Measurements from ENCODE around the gene CTTNBP2.

DNA sequence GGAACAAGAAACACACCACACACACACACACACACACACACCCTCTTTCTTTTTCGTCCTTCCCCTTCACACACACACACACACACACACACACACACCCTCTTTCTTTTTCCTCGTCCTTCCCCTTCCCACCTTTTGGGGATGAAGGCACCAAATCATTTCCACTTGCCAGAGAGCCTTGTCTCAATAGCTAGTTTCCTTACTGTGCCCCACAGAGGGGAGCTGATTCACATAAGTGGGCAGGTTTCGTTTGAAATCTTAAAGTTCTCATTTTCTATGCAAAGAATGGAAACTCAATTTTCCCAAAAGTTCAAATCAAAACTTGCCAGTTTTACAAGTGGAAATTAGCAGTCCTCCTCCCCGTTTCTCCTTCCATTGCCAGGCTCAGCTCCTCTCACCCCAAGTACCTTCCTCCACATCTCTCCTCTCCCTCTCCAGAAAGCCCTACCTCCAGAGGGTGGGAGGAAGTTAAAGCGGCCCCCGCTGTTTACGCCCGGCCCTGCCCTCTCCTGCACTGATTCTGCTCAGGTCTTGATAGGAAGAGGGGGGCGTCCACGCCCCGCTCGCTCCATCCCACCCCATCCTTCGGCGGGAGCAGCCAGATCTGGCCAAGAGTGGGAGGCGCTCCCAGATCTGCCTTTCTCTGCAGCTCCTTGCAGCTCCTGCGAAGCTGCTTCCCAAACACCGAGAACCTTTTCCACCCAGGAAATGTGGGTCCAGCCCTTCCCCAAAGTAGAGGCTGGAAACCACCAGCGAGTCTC lies 1.3 kb downstream of the CTTNBP2 start:
- TF ChIP-seq POLR2AphosphoS5 (IDR thresholded peaks at IDR 0.05), result no peak
- TF ChIP-seq CTCF (IDR thresholded peaks at IDR 0.05), result no peak
- no peak for TF ChIP-seq EP300 (IDR thresholded peaks at IDR 0.05)
